ENCODE data around the gene NR3C2. TPM values are rescaled to one million over a fixed set of nuclear protein-coding genes. Genes with fewer than 3 reads are reported as not detected.

The NR3C2 gene
- 2.6 and 3.3 TPM in 2 replicates for total RNA-seq

GRCh38 chr4:148441986-148442831 is at the start of gene NR3C2:
TSS of gene NR3C2 (minus strand) at chr4:148442414.

